HFF-Myc (cell line): ENCODE results near the gene EFTUD2.

Experiments
- DNase-seq: peaks from one replicate; pipeline ENCODE4 v3.0.0-alpha.2; 2011; ENCODE audit warnings: low read depth; ENCODE audit errors: extremely low read depth
- H3K4me3 ChIP-seq: replicated peaks from 2 replicates; pipeline ENCODE4 v1.5.1; 2011; ENCODE audit warnings: low read depth, mild to moderate bottlenecking, control low read depth, low read length
- CTCF ChIP-seq: IDR thresholded peaks from 2 replicates; pipeline ENCODE4 v1.5.1; 2012; ENCODE audit warnings: mild to moderate bottlenecking, low read depth, low read length, control low read depth; ENCODE audit errors: missing control alignments

EFTUD2 gene

GRCh38 chr17:44844390-44844830 is 54.8 kb downstream of the EFTUD2 start:
- peak; percentile 10 for TF ChIP-seq CTCF
- DNase-seq, result no peak
- H3K4me3 ChIP-seq, result no peak overlapping the region

DNA sequence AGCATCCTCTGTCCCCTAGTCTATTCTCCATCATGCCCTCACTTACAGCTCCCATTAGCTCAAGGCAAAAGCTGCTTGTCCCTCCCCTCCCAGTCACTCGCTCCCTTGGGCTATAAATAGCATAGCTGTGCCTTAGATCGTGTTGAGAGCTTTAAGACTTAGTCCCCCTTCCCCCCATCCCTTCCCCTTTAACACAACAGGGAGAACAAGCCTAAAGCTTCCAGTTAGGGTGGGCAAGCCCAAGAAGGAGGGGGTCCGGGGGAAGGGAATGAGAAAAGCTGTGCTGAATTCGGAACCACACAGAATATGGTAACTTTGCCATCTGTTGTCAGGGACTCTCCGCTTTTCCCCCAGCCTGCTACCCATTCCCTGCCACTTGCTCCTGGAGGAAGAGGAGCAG is 56.5 kb downstream of the EFTUD2 start:
- H3K4me3 ChIP-seq, result no peak overlapping the region
- DNase-seq, result no peak
- TF ChIP-seq CTCF, result no peak

DNA sequence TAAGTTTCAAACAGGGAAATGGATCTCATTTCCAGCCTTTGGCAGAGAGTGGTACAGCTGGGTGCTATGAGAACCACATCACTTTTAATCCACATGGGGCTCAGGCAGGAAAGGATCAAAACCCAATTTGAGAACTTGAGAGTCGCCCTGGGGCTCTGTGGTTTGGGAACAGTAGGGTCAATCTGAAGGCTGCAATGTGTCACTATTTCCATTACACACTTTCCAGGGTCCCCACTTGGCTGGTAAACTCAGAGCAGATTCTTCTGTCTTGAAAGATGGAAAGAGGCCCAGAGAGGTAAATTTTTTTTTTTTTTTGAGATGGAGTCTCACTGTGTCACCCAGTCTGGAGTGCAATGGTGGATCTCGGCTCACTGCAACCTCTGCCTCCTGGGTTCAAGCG is 58.3 kb downstream of the EFTUD2 start:
- no peak overlapping the region for H3K4me3 ChIP-seq
- no peak for DNase-seq
- no peak for TF ChIP-seq CTCF

DNA sequence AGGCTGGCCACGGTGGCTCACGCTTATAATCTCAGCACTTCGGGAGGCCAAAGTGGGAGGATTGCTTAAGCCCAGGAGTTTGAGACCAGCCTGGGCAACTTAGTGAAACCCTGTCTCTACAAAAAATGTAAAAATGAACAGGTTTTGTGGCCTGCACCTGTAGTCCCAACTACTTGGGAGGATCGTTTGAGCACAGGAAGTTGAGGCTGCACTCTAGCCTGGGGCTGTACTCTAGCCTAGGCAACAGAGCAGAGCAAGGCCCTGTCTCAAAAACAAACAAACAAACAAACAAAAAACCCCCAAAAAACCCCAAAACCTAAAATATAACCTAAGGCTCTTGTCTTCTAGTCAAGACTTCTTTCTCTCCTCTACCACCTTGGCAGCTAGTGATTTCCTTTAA is 59.0 kb downstream of the EFTUD2 start:
- H3K4me3 ChIP-seq, result no peak overlapping the region
- no peak for DNase-seq
- no peak for TF ChIP-seq CTCF

DNA sequence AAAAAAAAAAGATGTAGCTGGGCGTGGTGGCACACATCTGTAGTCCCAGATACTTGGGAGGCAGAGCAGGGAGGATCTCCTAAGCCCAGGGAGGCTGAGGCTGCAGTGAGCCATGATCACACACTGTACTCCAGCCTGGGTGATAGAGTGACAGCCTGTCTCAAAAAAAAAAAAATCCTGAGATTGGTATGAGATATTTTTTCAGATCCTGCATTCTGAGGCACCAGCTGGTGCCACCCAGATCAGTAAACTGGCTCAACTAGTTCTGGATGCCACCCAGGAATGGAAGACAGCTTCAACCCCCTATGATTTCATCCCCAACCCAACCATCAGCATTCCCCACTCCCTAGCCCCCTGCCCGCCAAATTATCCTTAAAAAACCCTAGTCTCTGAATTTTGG is 62.0 kb downstream of the EFTUD2 start:
- TF ChIP-seq CTCF, result no peak
- no peak overlapping the region for H3K4me3 ChIP-seq
- DNase-seq, result no peak

GRCh38 chr17:44832805-44833204 is 66.4 kb downstream of the EFTUD2 start:
- no peak for DNase-seq
- H3K4me3 ChIP-seq, result no peak overlapping the region
- no peak for TF ChIP-seq CTCF

- TF ChIP-seq CTCF, result no peak
- no peak for DNase-seq
- no peak overlapping the region for H3K4me3 ChIP-seq
Measured at GRCh38 chr17:44831371-44831770, 67.9 kb downstream of the EFTUD2 start.
